Measurements from ENCODE around the gene AGPS. TPM values are rescaled to one million over a fixed set of nuclear protein-coding genes. Genes with fewer than 3 reads are reported as not detected.

Gene AGPS
- total and polyA plus RNA-seq, 4 experiments from 2014 or later, result 13.8 to 29.7 (median 22.9) TPM

- Histone ChIP-seq H3K27ac (ENCODE audit: low read depth, low read length) (peak overlapping the region; percentile 97), H3K4me1 (ENCODE audit: insufficient read depth, low read length) (peaks cover 9% of the 10 kb centered on the region), H3K36me3 (ENCODE audit: insufficient read depth, low read length) (no peaks in the 10 kb centered on the region), H3K4me3 (ENCODE audit: low read length in 2 of 2) (peak overlapping the region; percentile 57 to 90), H3K9me3 (ENCODE audit: control insufficient read depth in 1 of 2, low read length in 2 of 2) (no peaks in the 10 kb centered on the region), H3K27me3 (ENCODE audit: insufficient read depth, low read length) (no peaks in the 10 kb centered on the region)
- Mint-ChIP-seq H3K4me3 (peak overlapping the region; percentile 95 to 99 (median 98)), H3K36me3 (peaks cover 0 to 9% of the 10 kb centered on the region in 2 donors), H3K27me3 (peaks cover 3 to 4% of the 10 kb centered on the region in 2 donors), H3K9me3 (no peaks in the 10 kb centered on the region), H3K27ac (peak overlapping the region; percentile 98 to 100 (median 100)), H3K4me1 (peaks cover 6 to 20% (median 8%) of the 10 kb centered on the region in 4 donors)
- POLR2A ChIA-PET (ENCODE audit: partially characterized antibody), result interaction anchor here (1.0 to 1.3 kb wide), 6 partner anchors 12 to 288 kb away, joined by 3 to 7 read pairs (median 3); a partner anchor contains a TSS
- CTCF ChIA-PET (ENCODE audit: partially characterized antibody), result no interaction called here
- DNase-seq, result peak; percentile 94 to 96 (median 96)
- intact Hi-C loops (cut with micrococcal nuclease), result loop anchor here (1.0 to 10.0 kb wide), 6 partner anchors 66 to 1550 kb away; partner anchors contain the start of genes AGPS, HNRNPA3, LNPK and NFE2L2
Measured at GRCh38 chr2:177552422-177553175, 160.0 kb downstream of the AGPS start.

GRCh38 chr2:177553176-177553884, 160.8 kb downstream of the AGPS start:
- no peaks in the 10 kb centered on the region for H3K9me3 Mint-ChIP-seq
- Histone ChIP-seq H3K27me3 (ENCODE audit: insufficient read depth, low read length) (no peaks in the 10 kb centered on the region), H3K9me3 (ENCODE audit: control insufficient read depth in 1 of 2, low read length in 2 of 2) (no peaks in the 10 kb centered on the region), H3K4me1 (ENCODE audit: insufficient read depth, low read length) (peaks cover 9% of the 10 kb centered on the region), H3K4me3 (ENCODE audit: low read length in 2 of 2) (peak overlapping the region; percentile 57 to 90), H3K27ac (ENCODE audit: low read depth, low read length) (peak overlapping the region; percentile 97), H3K36me3 (ENCODE audit: insufficient read depth, low read length) (no peaks in the 10 kb centered on the region)
- H3K27me3 Mint-ChIP-seq, result peaks cover 3 to 4% of the 10 kb centered on the region in 2 donors
- peak overlapping the region; percentile 98 to 100 (median 100) for H3K27ac Mint-ChIP-seq
- peaks cover 6 to 20% (median 8%) of the 10 kb centered on the region in 4 donors for H3K4me1 Mint-ChIP-seq
- ChIA-PET POLR2A (ENCODE audit: partially characterized antibody) (interaction anchor here (1.0 to 1.3 kb wide), 2 partner anchors 65 to 288 kb away, joined by 3 to 7 read pairs; a partner anchor contains a TSS), CTCF (ENCODE audit: partially characterized antibody) (no interaction called here)
- H3K36me3 Mint-ChIP-seq, result peaks cover 0 to 9% of the 10 kb centered on the region in 2 donors
- intact Hi-C loops (cut with micrococcal nuclease), result loop anchor here (1.0 to 10.0 kb wide), 4 partner anchors 65 to 1551 kb away; partner anchors contain the start of genes AGPS and LNPK
- DNase-seq, result no peak
- H3K4me3 Mint-ChIP-seq, result peak overlapping the region; percentile 95 to 99 (median 98)

GRCh38 chr2:177554365-177554764, 161.8 kb downstream of the AGPS start:
- Mint-ChIP-seq H3K36me3 (peaks cover 0 to 9% of the 10 kb centered on the region in 2 donors), H3K4me3 (peak overlapping the region in 4 of 8 donors; percentile 3 to 99 (median 39)), H3K27ac (peak overlapping the region in 2 of 7 donors; percentile 98 to 100), H3K4me1 (peaks cover 6 to 20% (median 8%) of the 10 kb centered on the region in 4 donors), H3K9me3 (peaks cover 0 to 4% (median 0%) of the 10 kb centered on the region in 8 donors), H3K27me3 (peaks cover 3 to 4% of the 10 kb centered on the region in 2 donors)
- ChIA-PET CTCF (ENCODE audit: partially characterized antibody) (no interaction called here), POLR2A (ENCODE audit: partially characterized antibody) (no interaction called here)
- Histone ChIP-seq H3K4me1 (ENCODE audit: insufficient read depth, low read length) (peaks cover 9% of the 10 kb centered on the region), H3K27ac (ENCODE audit: low read depth, low read length) (no peak overlapping the region), H3K4me3 (ENCODE audit: low read length in 2 of 2) (no peak overlapping the region), H3K9me3 (ENCODE audit: control insufficient read depth in 1 of 2, low read length in 2 of 2) (no peaks in the 10 kb centered on the region), H3K27me3 (ENCODE audit: insufficient read depth, low read length) (no peaks in the 10 kb centered on the region), H3K36me3 (ENCODE audit: insufficient read depth, low read length) (no peaks in the 10 kb centered on the region)
- no peak for DNase-seq
- intact Hi-C loops (cut with micrococcal nuclease), result loop anchor here (5.0 to 10.0 kb wide), 2 partner anchors 970 to 1552 kb away; partner anchors contain the start of gene LNPK

GRCh38 chr2:177556153-177556552, 163.6 kb downstream of the AGPS start:
- no peak for DNase-seq
- H3K27ac Mint-ChIP-seq, result no peak overlapping the region
- Histone ChIP-seq H3K4me3 (ENCODE audit: low read length in 2 of 2) (no peak overlapping the region), H3K9me3 (ENCODE audit: control insufficient read depth in 1 of 2, low read length in 2 of 2) (no peaks in the 10 kb centered on the region), H3K27ac (ENCODE audit: low read depth, low read length) (no peak overlapping the region), H3K36me3 (ENCODE audit: insufficient read depth, low read length) (no peaks in the 10 kb centered on the region), H3K4me1 (ENCODE audit: insufficient read depth, low read length) (peaks cover 9% of the 10 kb centered on the region), H3K27me3 (ENCODE audit: insufficient read depth, low read length) (no peaks in the 10 kb centered on the region)
- H3K36me3 Mint-ChIP-seq, result peaks cover 0 to 9% of the 10 kb centered on the region in 2 donors
- H3K4me1 Mint-ChIP-seq, result peaks cover 6 to 20% (median 8%) of the 10 kb centered on the region in 4 donors
- intact Hi-C loops (cut with micrococcal nuclease), result loop anchor here (10.0 kb wide), 1 partner anchor 969 kb away; no protein-coding TSS in a partner anchor
- POLR2A ChIA-PET (ENCODE audit: partially characterized antibody), result no interaction called here
- no peak overlapping the region for H3K4me3 Mint-ChIP-seq
- peaks cover 0 to 4% (median 0%) of the 10 kb centered on the region in 8 donors for H3K9me3 Mint-ChIP-seq
- CTCF ChIA-PET (ENCODE audit: partially characterized antibody), result no interaction called here
- H3K27me3 Mint-ChIP-seq, result peaks cover 3 to 4% of the 10 kb centered on the region in 2 donors

GRCh38 chr2:177557794-177558193, 165.2 kb downstream of the AGPS start:
- Mint-ChIP-seq H3K27me3 (peaks cover 0 to 4% of the 10 kb centered on the region in 2 donors), H3K27ac (no peak overlapping the region), H3K9me3 (peaks cover 0 to 4% (median 0%) of the 10 kb centered on the region in 8 donors), H3K36me3 (peaks cover 0 to 6% of the 10 kb centered on the region in 2 donors), H3K4me1 (peaks cover 3 to 10% (median 5%) of the 10 kb centered on the region in 4 donors), H3K4me3 (no peak overlapping the region)
- ChIA-PET CTCF (ENCODE audit: partially characterized antibody) (no interaction called here), POLR2A (ENCODE audit: partially characterized antibody) (no interaction called here)
- Histone ChIP-seq H3K27me3 (ENCODE audit: insufficient read depth, low read length) (no peaks in the 10 kb centered on the region), H3K27ac (ENCODE audit: low read depth, low read length) (no peak overlapping the region), H3K36me3 (ENCODE audit: insufficient read depth, low read length) (no peaks in the 10 kb centered on the region), H3K9me3 (ENCODE audit: control insufficient read depth in 1 of 2, low read length in 2 of 2) (no peaks in the 10 kb centered on the region), H3K4me3 (ENCODE audit: low read length in 2 of 2) (no peak overlapping the region), H3K4me1 (ENCODE audit: insufficient read depth, low read length) (peaks cover 4% of the 10 kb centered on the region)
- DNase-seq, result no peak
- intact Hi-C loops (cut with micrococcal nuclease), result loop anchor here (10.0 kb wide), 1 partner anchor 967 kb away; no protein-coding TSS in a partner anchor

GRCh38 chr2:177559638-177560037, 167.1 kb downstream of the AGPS start:
- H3K4me3 ChIP-seq (ENCODE audit: low read length in 2 of 2), result no peak overlapping the region
- H3K36me3 ChIP-seq (ENCODE audit: insufficient read depth, low read length), result no peaks in the 10 kb centered on the region
- DNase-seq, result no peak
- H3K4me1 ChIP-seq (ENCODE audit: insufficient read depth, low read length), result no peaks in the 10 kb centered on the region
- ChIA-PET POLR2A (ENCODE audit: partially characterized antibody) (no interaction called here), CTCF (ENCODE audit: partially characterized antibody) (no interaction called here)
- Mint-ChIP-seq H3K4me1 (no peaks in the 10 kb centered on the region), H3K4me3 (no peak overlapping the region), H3K36me3 (no peaks in the 10 kb centered on the region), H3K27ac (no peak overlapping the region), H3K9me3 (peaks cover 0 to 4% (median 0%) of the 10 kb centered on the region in 8 donors), H3K27me3 (peaks cover 0 to 4% of the 10 kb centered on the region in 2 donors)
- intact Hi-C loops (cut with micrococcal nuclease), result loop anchor here (10.0 kb wide), 1 partner anchor 965 kb away; no protein-coding TSS in a partner anchor
- H3K27ac ChIP-seq (ENCODE audit: low read depth, low read length), result no peak overlapping the region
- H3K27me3 ChIP-seq (ENCODE audit: insufficient read depth, low read length), result no peaks in the 10 kb centered on the region
- no peaks in the 10 kb centered on the region for H3K9me3 ChIP-seq (ENCODE audit: control insufficient read depth in 1 of 2, low read length in 2 of 2)

GRCh38 chr2:177568390-177568789, 175.8 kb downstream of the AGPS start:
- no peak overlapping the region for H3K27ac ChIP-seq (ENCODE audit: low read depth, low read length)
- H3K27me3 Mint-ChIP-seq, result peaks cover 8% of the 10 kb centered on the region in 2 donors
- H3K27ac Mint-ChIP-seq, result no peak overlapping the region
- H3K4me1 Mint-ChIP-seq, result no peaks in the 10 kb centered on the region
- no peaks in the 10 kb centered on the region for H3K27me3 ChIP-seq (ENCODE audit: insufficient read depth, low read length)
- no peak overlapping the region for H3K4me3 Mint-ChIP-seq
- no peaks in the 10 kb centered on the region for H3K36me3 Mint-ChIP-seq
- H3K9me3 Mint-ChIP-seq, result peaks cover 0 to 2% (median 0%) of the 10 kb centered on the region in 8 donors
- no peaks in the 10 kb centered on the region for H3K4me1 ChIP-seq (ENCODE audit: insufficient read depth, low read length)
- POLR2A ChIA-PET (ENCODE audit: partially characterized antibody), result no interaction called here
- intact Hi-C loops (cut with micrococcal nuclease), result no loop called here
- no peak overlapping the region for H3K4me3 ChIP-seq (ENCODE audit: low read length in 2 of 2)
- H3K9me3 ChIP-seq (ENCODE audit: control insufficient read depth in 1 of 2, low read length in 2 of 2), result no peaks in the 10 kb centered on the region
- no peaks in the 10 kb centered on the region for H3K36me3 ChIP-seq (ENCODE audit: insufficient read depth, low read length)
- no peak for DNase-seq
- CTCF ChIA-PET (ENCODE audit: partially characterized antibody), result interaction anchor here (1.2 kb wide), 1 partner anchor 419 kb away, joined by 3 read pairs; no protein-coding TSS in a partner anchor

Data from CD4-positive, alpha-beta memory T cell (primary cell).